ENCODE data around the gene RASA3. TPM values are rescaled to one million over a fixed set of nuclear protein-coding genes. Genes with fewer than 3 reads are reported as not detected.

Gene RASA3
- total RNA-seq, 2 donors from 2014 or later, result 6.3 to 12.0 TPM

DNA sequence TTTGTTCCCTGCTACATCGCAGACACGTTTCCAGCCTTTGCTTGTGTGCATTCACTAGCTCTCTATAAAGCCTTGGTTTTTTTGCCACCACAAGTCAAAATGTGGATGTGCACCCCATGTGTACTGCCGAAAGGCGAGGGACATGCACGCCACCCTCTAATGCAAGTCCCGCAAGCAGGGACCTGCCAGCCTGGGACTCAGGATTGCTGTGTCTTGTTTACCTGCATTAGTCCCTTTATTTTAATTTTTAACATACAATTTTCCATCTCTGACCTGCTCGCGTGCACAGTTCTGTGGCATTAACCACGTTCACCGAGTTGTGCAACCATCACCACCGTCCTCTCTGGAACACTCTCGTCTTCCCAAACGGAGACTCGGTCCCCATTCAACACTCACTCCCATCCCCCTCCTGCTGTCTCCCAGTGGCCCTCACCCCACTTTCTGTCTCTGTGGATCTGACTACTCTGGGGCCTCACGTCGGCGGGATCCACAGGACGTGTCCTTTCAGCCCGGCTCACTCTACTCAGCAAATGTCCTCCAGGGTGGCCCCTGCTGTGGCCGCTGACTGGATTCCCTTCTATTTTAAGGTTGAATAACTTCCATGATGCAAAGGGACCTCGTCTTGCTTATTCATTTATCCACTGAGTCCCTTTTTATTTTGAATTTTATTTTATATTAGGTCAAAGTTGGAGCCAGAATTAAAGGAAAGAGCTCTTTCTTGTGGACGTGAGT lies 58.4 kb downstream of the RASA3 start:
- no peak for DNase-seq
- Mint-ChIP-seq H3K4me3 (no peak overlapping the region), H3K4me1 (peaks cover 6% of the 10 kb centered on the region), H3K27me3 (ENCODE audit: insufficient read depth) (no peaks in the 10 kb centered on the region), H3K36me3 (ENCODE audit: low read depth) (peaks cover 16% of the 10 kb centered on the region), H3K27ac (no peak overlapping the region), H3K9me3 (peaks cover 7% of the 10 kb centered on the region)
- no peaks in the 10 kb centered on the region for H3K4me1 ChIP-seq (ENCODE audit: control insufficient read depth, insufficient read depth, low read length)
- H3K4me3 ChIP-seq (ENCODE audit: low read length), result no peak overlapping the region
- H3K27ac ChIP-seq (ENCODE audit: low read depth, low read length), result peak overlapping the region; percentile 47
- H3K27me3 ChIP-seq (ENCODE audit: control insufficient read depth, insufficient read depth, low read length, poor library complexity, severe bottlenecking), result no peaks in the 10 kb centered on the region
- H3K9me3 ChIP-seq (ENCODE audit: control insufficient read depth, low read length), result no peaks in the 10 kb centered on the region
- no peak overlapping the region for H3K9ac ChIP-seq (ENCODE audit: extremely low read depth, low read length, poor library complexity, severe bottlenecking)
- 92 to 93% methylated on average over 20 to 22 of the region's 22 CpGs for WGBS, 2 experiments (ENCODE audit: insufficient coverage in 1 of 2, insufficient read length in 1 of 2)
- H3K36me3 ChIP-seq (ENCODE audit: control insufficient read depth, insufficient read depth, low read length), result no peaks in the 10 kb centered on the region
- TF ChIP-seq, protein P1, sequence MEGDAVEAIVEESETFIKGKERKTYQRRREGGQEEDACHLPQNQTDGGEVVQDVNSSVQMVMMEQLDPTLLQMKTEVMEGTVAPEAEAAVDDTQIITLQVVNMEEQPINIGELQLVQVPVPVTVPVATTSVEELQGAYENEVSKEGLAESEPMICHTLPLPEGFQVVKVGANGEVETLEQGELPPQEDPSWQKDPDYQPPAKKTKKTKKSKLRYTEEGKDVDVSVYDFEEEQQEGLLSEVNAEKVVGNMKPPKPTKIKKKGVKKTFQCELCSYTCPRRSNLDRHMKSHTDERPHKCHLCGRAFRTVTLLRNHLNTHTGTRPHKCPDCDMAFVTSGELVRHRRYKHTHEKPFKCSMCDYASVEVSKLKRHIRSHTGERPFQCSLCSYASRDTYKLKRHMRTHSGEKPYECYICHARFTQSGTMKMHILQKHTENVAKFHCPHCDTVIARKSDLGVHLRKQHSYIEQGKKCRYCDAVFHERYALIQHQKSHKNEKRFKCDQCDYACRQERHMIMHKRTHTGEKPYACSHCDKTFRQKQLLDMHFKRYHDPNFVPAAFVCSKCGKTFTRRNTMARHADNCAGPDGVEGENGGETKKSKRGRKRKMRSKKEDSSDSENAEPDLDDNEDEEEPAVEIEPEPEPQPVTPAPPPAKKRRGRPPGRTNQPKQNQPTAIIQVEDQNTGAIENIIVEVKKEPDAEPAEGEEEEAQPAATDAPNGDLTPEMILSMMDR (conservative IDR thresholded peaks at IDR 0.05), result no peak

- 76 to 93% methylated on average over 3 to 10 of the region's 10 CpGs for WGBS, 2 experiments (ENCODE audit: insufficient coverage in 1 of 2, insufficient read length in 1 of 2)
- Histone ChIP-seq H3K9ac (ENCODE audit: extremely low read depth, low read length, poor library complexity, severe bottlenecking) (no peak overlapping the region), H3K4me1 (ENCODE audit: control insufficient read depth, insufficient read depth, low read length) (no peaks in the 10 kb centered on the region), H3K4me3 (ENCODE audit: low read length) (no peak overlapping the region), H3K27me3 (ENCODE audit: control insufficient read depth, insufficient read depth, low read length, poor library complexity, severe bottlenecking) (no peaks in the 10 kb centered on the region), H3K36me3 (ENCODE audit: control insufficient read depth, insufficient read depth, low read length) (no peaks in the 10 kb centered on the region), H3K27ac (ENCODE audit: low read depth, low read length) (peak overlapping the region; percentile 98), H3K9me3 (ENCODE audit: control insufficient read depth, low read length) (no peaks in the 10 kb centered on the region)
- peaks cover 2% of the 10 kb centered on the region for H3K4me1 Mint-ChIP-seq
- peaks cover 16% of the 10 kb centered on the region for H3K36me3 Mint-ChIP-seq (ENCODE audit: low read depth)
- no peaks in the 10 kb centered on the region for H3K27me3 Mint-ChIP-seq (ENCODE audit: insufficient read depth)
- peaks cover 7% of the 10 kb centered on the region for H3K9me3 Mint-ChIP-seq
- TF ChIP-seq, protein P1 (conservative IDR thresholded peaks at IDR 0.05), result no peak
- no peak overlapping the region for H3K4me3 Mint-ChIP-seq
- H3K27ac Mint-ChIP-seq, result no peak overlapping the region
- DNase-seq, result no peak
Measured at GRCh38 chr13:114072421-114072820, 60.0 kb downstream of the RASA3 start.

DNA sequence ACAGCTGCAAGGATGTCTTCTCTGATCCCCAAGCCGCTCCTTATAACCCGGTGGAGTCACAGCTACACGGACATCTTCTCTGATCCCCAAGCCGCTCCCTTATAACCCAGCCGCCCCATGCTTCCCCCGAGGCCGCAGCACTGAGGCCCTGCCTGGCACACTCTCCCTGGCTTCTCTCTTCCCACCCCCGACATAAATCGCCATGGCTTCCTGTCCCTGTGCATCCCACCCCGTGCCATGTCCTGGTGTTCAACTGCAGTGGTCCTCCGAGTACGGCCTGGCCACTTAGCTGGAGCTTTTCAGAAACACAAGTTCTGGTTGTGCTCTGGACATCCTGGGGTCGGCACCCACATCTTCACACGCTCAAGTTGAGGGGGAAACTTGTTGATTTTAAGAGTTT lies 60.4 kb downstream of the RASA3 start:
- Mint-ChIP-seq H3K27ac (no peak overlapping the region), H3K9me3 (peaks cover 7% of the 10 kb centered on the region), H3K27me3 (ENCODE audit: insufficient read depth) (no peaks in the 10 kb centered on the region), H3K36me3 (ENCODE audit: low read depth) (peaks cover 16% of the 10 kb centered on the region), H3K4me3 (no peak overlapping the region), H3K4me1 (peaks cover 2% of the 10 kb centered on the region)
- H3K4me1 ChIP-seq (ENCODE audit: control insufficient read depth, insufficient read depth, low read length), result no peaks in the 10 kb centered on the region
- no peaks in the 10 kb centered on the region for H3K27me3 ChIP-seq (ENCODE audit: control insufficient read depth, insufficient read depth, low read length, poor library complexity, severe bottlenecking)
- H3K9me3 ChIP-seq (ENCODE audit: control insufficient read depth, low read length), result no peaks in the 10 kb centered on the region
- TF ChIP-seq, protein P1 (conservative IDR thresholded peaks at IDR 0.05), result no peak
- H3K27ac ChIP-seq (ENCODE audit: low read depth, low read length), result peak overlapping the region; percentile 98
- no peaks in the 10 kb centered on the region for H3K36me3 ChIP-seq (ENCODE audit: control insufficient read depth, insufficient read depth, low read length)
- WGBS, 2 experiments (ENCODE audit: insufficient coverage in 1 of 2, insufficient read length in 1 of 2), result 81 to 90% methylated on average over 13 to 14 of the region's 14 CpGs
- DNase-seq, result no peak
- no peak overlapping the region for H3K4me3 ChIP-seq (ENCODE audit: low read length)
- no peak overlapping the region for H3K9ac ChIP-seq (ENCODE audit: extremely low read depth, low read length, poor library complexity, severe bottlenecking)
